HG02840 (cell line): Measurements from ENCODE around the gene CCDC158.
"Not testable (repeated sequence)": the region's sequence is repeated elsewhere in the genome, so short reads cannot be mapped to it uniquely, and the experiment has no call there.

Experiments used
- ATAC-seq: cut with Tn5 transposase; IDR thresholded peaks from one replicate; pipeline ENCODE4 v1.9.1; 2021; ENCODE audit warnings: mild to moderate bottlenecking, moderate library complexity, moderate number of reproducible peaks; ENCODE audit not compliant: unreplicated experiment, low FRiP score

Gene CCDC158

GRCh38 chr4:76313547-76313946 is 107.4 kb downstream of the CCDC158 start:
- no peak for ATAC-seq

DNA sequence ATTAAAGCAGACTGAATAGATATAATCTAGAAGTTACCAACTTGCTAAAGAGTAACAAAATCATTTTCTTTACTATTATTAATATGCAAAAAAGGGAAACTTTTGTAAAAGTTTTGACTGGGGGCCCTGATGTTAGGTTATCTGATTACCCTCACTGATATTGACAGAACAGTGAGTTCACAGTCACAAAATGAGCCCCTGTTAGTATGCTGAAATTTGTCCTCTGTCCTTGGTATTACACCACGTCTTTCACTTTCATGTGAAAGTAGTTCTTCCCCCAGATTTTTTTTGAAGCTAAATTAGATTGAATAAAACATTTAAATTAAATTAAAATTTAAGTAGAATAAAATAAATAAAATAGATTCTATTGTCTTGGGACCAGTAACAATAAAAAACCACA is 108.5 kb downstream of the CCDC158 start:
- no peak for ATAC-seq

GRCh38 chr4:76311896-76312331 is 109.0 kb downstream of the CCDC158 start:
- ATAC-seq: no peak

GRCh38 chr4:76310683-76311082 is 110.3 kb downstream of the CCDC158 start:
- ATAC-seq: no peak

DNA sequence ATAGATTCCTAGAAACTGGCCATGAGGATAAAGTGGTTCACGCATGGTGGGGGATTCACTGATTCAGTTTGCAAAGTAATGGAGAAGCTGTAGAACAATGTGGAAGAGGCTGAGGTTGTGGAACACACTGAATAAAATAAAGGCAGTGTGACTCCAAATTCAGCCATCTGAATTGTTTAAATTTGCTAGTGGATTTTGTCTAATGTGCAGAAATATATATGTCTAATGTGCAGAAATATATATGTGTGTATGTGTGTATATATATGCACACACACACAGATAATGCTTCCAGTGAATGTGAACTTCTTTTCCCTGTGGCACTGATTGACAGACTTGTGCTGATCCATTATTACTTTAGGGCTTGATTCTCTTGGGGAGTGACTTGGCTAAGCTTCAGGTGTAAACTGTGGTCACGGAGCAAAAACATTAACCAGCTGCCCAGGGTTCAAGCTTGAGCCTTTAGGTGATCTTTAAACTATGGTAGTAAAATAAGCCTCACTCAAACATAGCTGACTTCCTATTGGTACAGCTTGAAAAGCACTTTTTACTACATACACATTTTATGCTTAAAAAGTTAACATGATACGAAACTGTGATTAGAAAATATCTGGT is 110.9 kb downstream of the CCDC158 start:
- ATAC-seq: no peak

- ATAC-seq: no peak
Observed at GRCh38 chr4:76308548-76308947, 112.4 kb downstream of the CCDC158 start.

DNA sequence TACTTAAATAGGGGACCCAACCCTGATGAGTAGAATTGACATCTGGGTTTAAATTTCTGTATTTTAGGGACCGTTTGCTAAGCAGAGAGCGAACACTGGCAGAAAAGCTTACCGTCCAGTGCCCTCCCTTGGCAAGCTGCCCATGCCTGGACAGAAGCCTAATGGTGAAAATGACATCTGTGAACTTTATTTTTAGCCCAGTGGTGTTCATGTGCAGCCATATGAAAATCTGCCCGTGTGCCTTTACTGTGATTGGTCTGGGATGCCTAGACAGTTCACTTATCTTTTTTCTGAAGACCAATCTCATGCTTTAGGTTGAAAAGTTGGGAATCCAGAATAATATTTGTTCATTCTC is 113.3 kb downstream of the CCDC158 start:
- ATAC-seq: no peak

- no peak for ATAC-seq
Observed at GRCh38 chr4:76306882-76307659, 113.9 kb downstream of the CCDC158 start.

- ATAC-seq: no peak
Observed at GRCh38 chr4:76305971-76306881, 114.7 kb downstream of the CCDC158 start, which contains the start of gene STBD1. STBD1 (plus strand) TSS chr4:76306733; CDS start chr4:76306770, 37 bp downstream.

GRCh38 chr4:76305033-76305687 is 115.8 kb downstream of the CCDC158 start:
- no peak for ATAC-seq

DNA sequence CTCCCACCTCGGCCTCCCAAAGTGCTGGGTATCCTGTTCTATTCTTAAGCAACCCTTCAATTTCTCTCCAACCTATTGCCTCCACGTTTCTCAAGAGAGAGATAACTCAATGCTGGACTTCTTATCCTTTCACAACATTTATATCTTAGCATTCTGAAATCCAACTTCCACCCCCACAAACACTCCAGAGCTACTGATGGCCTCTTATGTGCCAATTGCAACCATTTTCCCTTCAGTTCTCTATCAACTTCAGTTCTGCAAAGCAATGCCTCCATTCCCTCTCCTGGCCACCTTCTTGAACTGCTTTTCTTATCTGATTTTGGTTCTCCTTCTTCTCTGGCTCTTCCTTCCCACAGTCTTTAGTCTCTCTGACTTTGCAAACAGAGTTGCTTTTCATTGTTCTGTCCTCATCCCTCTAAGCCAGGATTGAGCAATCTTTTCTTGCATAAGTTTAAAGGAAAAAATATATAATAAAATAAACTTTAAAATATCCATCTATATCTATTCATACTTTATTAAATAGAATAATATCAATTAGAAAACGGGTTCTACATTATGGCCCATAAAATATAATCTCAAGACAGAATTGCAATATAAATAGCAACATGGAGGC is 118.0 kb downstream of the CCDC158 start:
- no peak for ATAC-seq

DNA sequence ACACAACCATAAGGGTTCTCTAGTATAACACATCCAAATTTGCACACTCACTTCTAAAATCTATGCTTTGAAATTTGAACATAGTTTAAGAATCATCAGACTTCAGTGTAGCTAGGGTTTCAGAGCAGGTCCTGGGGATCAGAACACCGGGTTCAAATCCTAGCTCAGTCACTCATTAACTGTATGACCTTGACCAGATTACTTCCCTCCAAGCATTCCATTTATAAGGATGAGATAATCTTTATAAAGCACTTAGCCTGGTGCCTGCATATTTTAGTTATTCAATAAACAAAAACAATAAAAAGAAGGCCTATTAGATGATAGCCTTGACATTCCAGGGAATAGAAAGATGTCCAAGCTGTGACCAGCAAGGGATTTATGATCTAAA is 119.2 kb downstream of the CCDC158 start:
- ATAC-seq: no peak

- peak; percentile 99 for ATAC-seq
Observed at GRCh38 chr4:76301068-76301774, 119.7 kb downstream of the CCDC158 start.

DNA sequence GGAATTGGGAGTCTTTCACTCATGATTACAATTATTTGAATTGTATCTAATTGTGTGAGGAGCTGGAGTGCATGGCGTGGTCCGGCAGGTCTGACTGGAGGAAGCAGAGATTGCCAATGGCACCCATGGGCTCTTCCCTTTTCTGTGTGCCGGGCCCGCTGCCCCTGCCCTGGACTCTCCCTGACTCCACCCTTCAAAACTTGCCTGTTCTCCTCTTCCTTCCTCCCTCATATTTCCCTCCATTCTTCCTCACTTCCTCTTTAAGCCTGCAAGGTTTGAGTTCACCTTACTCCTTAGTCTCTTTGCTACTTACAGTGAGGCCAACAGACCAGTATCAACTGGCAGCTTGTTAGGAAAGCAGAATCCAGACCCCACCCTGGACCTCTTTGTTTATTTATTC is 120.9 kb downstream of the CCDC158 start:
- no peak for ATAC-seq

DNA sequence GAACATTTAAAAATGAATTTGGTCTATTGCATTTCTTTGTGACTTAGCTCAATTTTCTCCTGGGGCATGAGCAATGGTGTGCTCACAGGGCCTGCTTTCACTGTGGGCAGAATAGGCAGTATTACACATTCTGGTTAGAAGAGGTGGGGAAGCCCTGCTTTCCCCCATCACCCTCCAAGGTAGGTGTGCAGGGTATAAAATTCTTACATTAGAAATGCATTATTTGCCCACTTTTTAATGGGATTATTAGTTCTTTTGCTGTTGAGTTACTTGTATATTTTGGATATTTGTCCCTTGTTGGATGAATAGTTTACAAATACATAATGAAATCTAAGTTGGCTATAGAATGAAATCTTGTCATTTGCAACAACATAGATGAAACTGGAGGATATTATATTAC is 122.7 kb downstream of the CCDC158 start:
- ATAC-seq: no peak

DNA sequence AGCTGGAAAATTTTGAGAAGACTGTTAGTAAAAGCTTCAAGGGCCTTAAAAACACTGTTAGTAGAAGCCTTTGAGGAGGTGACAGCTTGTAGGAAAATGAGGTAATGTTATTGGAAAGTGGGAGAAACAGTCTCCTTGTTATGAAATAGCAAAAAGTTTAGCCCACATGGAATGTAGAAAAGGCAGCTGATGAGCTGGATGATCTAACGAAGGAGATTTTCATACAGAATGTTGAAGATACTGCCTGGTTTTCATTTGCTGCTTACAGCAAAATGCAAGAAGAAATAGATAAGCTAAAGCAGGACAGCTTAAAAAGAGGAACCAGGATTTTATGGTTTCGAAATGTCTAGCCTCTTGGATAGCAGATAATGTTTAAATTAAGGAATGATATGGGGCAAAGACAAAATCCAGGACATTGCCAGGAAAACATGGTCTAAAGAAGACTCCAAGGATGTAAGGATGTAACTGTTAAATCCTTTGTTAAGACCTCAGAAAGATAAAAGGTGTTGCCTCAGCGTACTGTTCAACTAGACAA is 124.6 kb downstream of the CCDC158 start:
- no peak for ATAC-seq

DNA sequence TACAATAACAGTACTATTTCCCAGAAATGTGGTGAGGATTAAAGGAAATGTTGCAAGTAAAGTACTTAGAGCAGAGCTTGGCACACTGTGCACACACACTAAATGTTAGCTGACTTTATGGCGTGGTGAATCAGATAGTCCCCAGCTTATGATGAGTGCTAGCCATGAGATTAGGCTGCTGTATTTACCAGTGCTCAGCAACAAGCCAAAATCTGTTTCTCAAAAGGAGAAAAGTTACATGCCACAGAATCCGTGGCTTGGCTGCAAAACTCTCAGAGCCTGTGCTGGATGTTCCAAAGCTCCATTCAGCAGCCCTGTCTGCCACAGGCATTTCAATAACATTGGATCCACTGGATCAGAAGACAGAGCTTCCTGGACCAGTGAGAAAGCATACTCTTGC is 127.2 kb downstream of the CCDC158 start:
- no peak for ATAC-seq

DNA sequence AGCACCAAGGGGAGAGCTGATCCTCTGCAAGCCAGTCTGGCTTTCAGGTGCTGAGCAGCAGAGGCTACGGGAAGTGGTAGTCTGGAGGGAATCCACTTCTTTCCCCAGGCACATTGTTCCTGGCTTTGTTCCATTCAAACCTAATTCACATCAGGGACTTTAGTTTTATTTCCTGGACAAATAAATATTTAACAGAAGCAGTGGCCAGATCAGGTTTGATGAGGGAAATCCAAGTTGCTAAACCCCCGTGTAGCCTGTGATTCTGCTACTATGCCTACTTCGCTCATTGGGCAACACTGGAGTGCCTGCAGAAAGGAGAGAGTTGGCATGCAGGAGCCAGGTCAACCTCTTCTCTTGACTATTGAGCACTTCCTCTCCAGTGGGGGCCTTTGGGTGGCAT is 128.2 kb downstream of the CCDC158 start:
- no peak for ATAC-seq

DNA sequence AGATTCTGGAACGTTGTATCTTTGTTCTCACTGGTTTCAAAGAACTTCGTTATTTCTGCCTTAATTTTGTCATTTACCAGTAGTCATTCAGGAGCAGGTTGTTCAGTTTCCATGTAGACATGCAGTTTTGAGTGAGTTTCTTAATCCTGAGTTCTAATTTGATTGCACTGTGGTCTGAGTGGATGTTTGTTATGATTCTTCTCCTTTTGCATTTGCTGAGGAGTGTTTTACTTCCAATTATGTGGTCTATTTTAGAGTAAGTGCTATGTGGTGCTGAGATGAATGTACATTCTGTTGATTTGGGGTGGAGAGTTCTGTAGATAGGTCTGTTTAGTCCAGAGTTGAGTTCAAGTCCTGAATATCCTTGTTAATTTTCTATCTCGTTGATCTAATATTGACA is 133.1 kb downstream of the CCDC158 start:
- ATAC-seq: not testable (repeated sequence)
